CD4-positive, CD25-positive, alpha-beta regulatory T cell (primary cell): ENCODE results near the gene DPYD. TPM values are rescaled to one million over a fixed set of nuclear protein-coding genes. Genes with fewer than 3 reads are reported as not detected.

Experiments
- ATAC-seq, 2 donors: fragments of 150-1000 bp; cut with Tn5 transposase; one replicate each; pipeline ENCODE4 v1.10.0; 2021; ENCODE audit warnings: low read depth in 2 of 2, moderate number of reproducible peaks in 2 of 2, moderate library complexity in 1 of 2
- DNase-seq, 3 donors: peaks; one replicate each; pipeline versions ENCODE4 v3.0.0 to v3.0.0-alpha.2; 2012 to 2022; ENCODE audit warnings: mixed read lengths in 1 of 3
- H3K27ac ChIP-seq: one replicate; pipeline ENCODE4 v1.7.0; 2013; ENCODE audit warnings: mild to moderate bottlenecking, low read length; ENCODE audit not compliant: insufficient read depth, poor library complexity, severe bottlenecking
- H3K27me3 ChIP-seq: one replicate; pipeline ENCODE4 v1.7.0; 2013; ENCODE audit warnings: low read length; ENCODE audit not compliant: control insufficient read depth, insufficient read depth
- H3K36me3 ChIP-seq: one replicate; pipeline ENCODE4 v1.7.0; 2013; ENCODE audit warnings: mild to moderate bottlenecking, low read length, moderate library complexity; ENCODE audit not compliant: control insufficient read depth, insufficient read depth
- H3K4me1 ChIP-seq: 2 replicates; pipeline ENCODE4 v1.7.0; 2013; ENCODE audit warnings: mild to moderate bottlenecking, low read length; ENCODE audit not compliant: insufficient read depth, control insufficient read depth, poor library complexity, severe bottlenecking
- H3K4me3 ChIP-seq: one replicate; pipeline ENCODE4 v1.7.0; 2013; ENCODE audit warnings: low read depth, mild to moderate bottlenecking, low read length, moderate library complexity
- H3K9me3 ChIP-seq, 2 experiments: 1 replicate in 1 of 2; 2 replicates in 1 of 2; pipeline ENCODE4 v1.7.0; 2013; ENCODE audit warnings: low read length in 2 of 2, mild to moderate bottlenecking in 1 of 2, moderate library complexity in 1 of 2; ENCODE audit not compliant: control insufficient read depth in 2 of 2
- H3K27ac Mint-ChIP-seq, 3 donors: one replicate each; pipeline ENCODE4 v1.8.0; 2020 to 2022; ENCODE audit warnings: mild to moderate bottlenecking in 3 of 3, mixed read lengths in 3 of 3, moderate library complexity in 2 of 3
- H3K27me3 Mint-ChIP-seq: one replicate; pipeline ENCODE4 v1.8.0; 2022; ENCODE audit warnings: mild to moderate bottlenecking, mixed read lengths
- H3K36me3 Mint-ChIP-seq: one replicate; pipeline ENCODE4 v1.8.0; 2020; ENCODE audit warnings: mixed read lengths
- H3K4me1 Mint-ChIP-seq, 4 donors: one replicate each; pipeline ENCODE4 v1.8.0; 2020 to 2022; ENCODE audit warnings: mixed read lengths in 4 of 4, mild to moderate bottlenecking in 1 of 4
- H3K4me3 Mint-ChIP-seq, 4 donors: one replicate each; pipeline ENCODE4 v1.8.0; 2020 to 2022; ENCODE audit warnings: mild to moderate bottlenecking in 4 of 4, mixed read lengths in 4 of 4, moderate library complexity in 3 of 4
- H3K9me3 Mint-ChIP-seq, 7 donors: one replicate each; pipeline ENCODE4 v1.8.0; 2020 to 2022; ENCODE audit warnings: mixed read lengths in 7 of 7, mild to moderate bottlenecking in 3 of 7, moderate library complexity in 2 of 7
- polyA plus RNA-seq, 4 donors: library from polyadenylated mRNA; unstranded; fragments of 300-500 nt; fragmentation: Illumina TruSeq; gene quantifications; one replicate each; pipeline ENCODE4 v1.2.3, GENCODE V29; 2021
- total RNA-seq: library from RNA; stranded (reverse); gene quantifications from one replicate; pipeline ENCODE4 v1.2.3, GENCODE V29; 2022

Gene DPYD
- total and polyA plus RNA-seq, 5 donors from 2014 or later: 47.6 to 87.3 (median 55.2) TPM

DNA sequence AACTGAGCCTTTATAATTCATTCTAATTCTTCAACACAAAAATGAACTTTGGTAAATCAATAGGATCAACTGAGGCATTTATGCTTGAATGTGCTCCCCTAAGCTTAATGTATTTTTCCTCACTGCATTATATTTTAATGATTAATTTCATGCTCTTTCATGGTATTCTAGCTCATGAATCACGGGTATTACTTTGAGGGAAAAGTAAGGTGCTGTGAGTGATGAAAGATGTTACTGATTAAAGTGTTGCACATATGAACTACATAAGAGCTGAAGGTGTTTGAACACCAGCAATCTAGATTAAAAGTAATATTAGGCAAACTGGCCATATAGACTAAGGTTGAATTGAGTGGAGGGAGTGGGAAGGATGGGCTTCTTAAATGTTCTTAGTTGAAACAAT, 1.9 kb downstream of the DPYD start:
- no peaks in the 10 kb centered on the region for H3K27me3 Mint-ChIP-seq
- Histone ChIP-seq H3K4me3 (peak overlapping the region; percentile 99), H3K27ac (no peak overlapping the region), H3K27me3 (no peaks in the 10 kb centered on the region), H3K9me3 (no peaks in the 10 kb centered on the region), H3K36me3 (no peaks in the 10 kb centered on the region), H3K4me1 (peaks cover 30% of the 10 kb centered on the region)
- H3K4me1 Mint-ChIP-seq: peaks cover 23 to 76% (median 58%) of the 10 kb centered on the region in 4 donors
- H3K36me3 Mint-ChIP-seq: peaks cover 6% of the 10 kb centered on the region
- peak overlapping the region; percentile 94 to 98 (median 97) for H3K4me3 Mint-ChIP-seq
- H3K9me3 Mint-ChIP-seq: no peaks in the 10 kb centered on the region
- DNase-seq: no peak
- no peak for ATAC-seq
- H3K27ac Mint-ChIP-seq: peak overlapping the region; percentile 57 to 95 (median 58)

- no peak overlapping the region for H3K27ac Mint-ChIP-seq
- H3K27me3 ChIP-seq: no peaks in the 10 kb centered on the region
- no peaks in the 10 kb centered on the region for H3K9me3 ChIP-seq
- peaks cover 29 to 69% (median 61%) of the 10 kb centered on the region in 4 donors for H3K4me1 Mint-ChIP-seq
- H3K27me3 Mint-ChIP-seq: no peaks in the 10 kb centered on the region
- H3K4me3 ChIP-seq: no peak overlapping the region
- peaks cover 17% of the 10 kb centered on the region for H3K4me1 ChIP-seq
- no peak overlapping the region for H3K4me3 Mint-ChIP-seq
- H3K36me3 Mint-ChIP-seq: peaks cover 6% of the 10 kb centered on the region
- DNase-seq: no peak
- ATAC-seq: no peak
- H3K27ac ChIP-seq: no peak overlapping the region
- no peaks in the 10 kb centered on the region for H3K9me3 Mint-ChIP-seq
- H3K36me3 ChIP-seq: no peaks in the 10 kb centered on the region
These were observed 7.2 kb downstream of the DPYD start for GRCh38 chr1:97913506-97914139.

- Mint-ChIP-seq H3K4me1 (peaks cover 29 to 55% (median 46%) of the 10 kb centered on the region in 4 donors), H3K27ac (no peak overlapping the region), H3K36me3 (peaks cover 4% of the 10 kb centered on the region), H3K27me3 (no peaks in the 10 kb centered on the region), H3K9me3 (no peaks in the 10 kb centered on the region), H3K4me3 (peak overlapping the region in 2 of 4 donors; percentile 4 to 6)
- peak; percentile 46 to 53 for ATAC-seq
- H3K4me1 ChIP-seq: peaks cover 7% of the 10 kb centered on the region
- peak overlapping the region; percentile 63 for H3K4me3 ChIP-seq
- DNase-seq: peak in 2 of 3 donors; percentile 12 to 31
- no peak overlapping the region for H3K27ac ChIP-seq
- no peaks in the 10 kb centered on the region for H3K9me3 ChIP-seq
- H3K27me3 ChIP-seq: no peaks in the 10 kb centered on the region
- no peaks in the 10 kb centered on the region for H3K36me3 ChIP-seq
These were observed 9.3 kb downstream of the DPYD start for GRCh38 chr1:97911266-97912215.

GRCh38 chr1:97909266-97909665, 11.6 kb downstream of the DPYD start:
- no peak overlapping the region for H3K4me3 Mint-ChIP-seq
- H3K27ac Mint-ChIP-seq: no peak overlapping the region
- no peaks in the 10 kb centered on the region for H3K27me3 ChIP-seq
- no peaks in the 10 kb centered on the region for H3K36me3 Mint-ChIP-seq
- ATAC-seq (no peak), DNase-seq (no peak)
- H3K4me3 ChIP-seq: no peak overlapping the region
- H3K9me3 Mint-ChIP-seq: no peaks in the 10 kb centered on the region
- no peak overlapping the region for H3K27ac ChIP-seq
- peaks cover 20 to 49% (median 40%) of the 10 kb centered on the region in 4 donors for H3K4me1 Mint-ChIP-seq
- H3K4me1 ChIP-seq: peaks cover 11% of the 10 kb centered on the region
- H3K27me3 Mint-ChIP-seq: no peaks in the 10 kb centered on the region
- no peaks in the 10 kb centered on the region for H3K9me3 ChIP-seq
- H3K36me3 ChIP-seq: no peaks in the 10 kb centered on the region

DNA sequence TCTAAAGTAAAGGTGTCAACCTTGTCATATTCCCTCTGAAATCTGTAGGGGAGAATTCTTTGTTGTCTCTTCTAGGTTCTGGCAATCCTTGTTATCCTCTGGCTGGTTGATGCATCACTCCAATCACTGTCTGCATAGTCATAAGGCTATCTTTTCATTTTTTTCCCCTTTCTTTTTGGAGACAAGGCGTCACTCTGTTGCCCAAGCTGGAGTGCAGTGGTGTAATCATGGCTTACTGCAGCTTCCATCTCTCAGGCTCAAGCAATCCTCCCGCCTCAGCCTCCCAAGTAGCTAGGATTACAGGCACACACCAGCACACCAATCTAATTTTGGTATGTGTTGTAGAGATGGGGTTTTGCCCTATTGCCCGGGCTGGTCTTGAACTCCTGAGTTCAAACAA, 12.9 kb downstream of the DPYD start:
- H3K36me3 Mint-ChIP-seq: no peaks in the 10 kb centered on the region
- peaks cover 15 to 44% (median 37%) of the 10 kb centered on the region in 4 donors for H3K4me1 Mint-ChIP-seq
- no peak overlapping the region for H3K27ac Mint-ChIP-seq
- H3K9me3 ChIP-seq: no peaks in the 10 kb centered on the region
- no peaks in the 10 kb centered on the region for H3K27me3 Mint-ChIP-seq
- no peaks in the 10 kb centered on the region for H3K27me3 ChIP-seq
- H3K36me3 ChIP-seq: no peaks in the 10 kb centered on the region
- H3K9me3 Mint-ChIP-seq: no peaks in the 10 kb centered on the region
- peaks cover 11% of the 10 kb centered on the region for H3K4me1 ChIP-seq
- ATAC-seq (no peak), DNase-seq (no peak)
- no peak overlapping the region for H3K27ac ChIP-seq
- H3K4me3 Mint-ChIP-seq: no peak overlapping the region
- H3K4me3 ChIP-seq: no peak overlapping the region

- ATAC-seq (no peak), DNase-seq (no peak)
- no peaks in the 10 kb centered on the region for H3K27me3 Mint-ChIP-seq
- H3K4me3 Mint-ChIP-seq: no peak overlapping the region
- Histone ChIP-seq H3K27me3 (no peaks in the 10 kb centered on the region), H3K27ac (no peak overlapping the region), H3K9me3 (no peaks in the 10 kb centered on the region), H3K36me3 (no peaks in the 10 kb centered on the region), H3K4me1 (peaks cover 11% of the 10 kb centered on the region), H3K4me3 (no peak overlapping the region)
- H3K27ac Mint-ChIP-seq: peak overlapping the region in 1 of 3 donors; percentile 11
- no peaks in the 10 kb centered on the region for H3K9me3 Mint-ChIP-seq
- H3K4me1 Mint-ChIP-seq: peaks cover 11 to 42% (median 34%) of the 10 kb centered on the region in 4 donors
- H3K36me3 Mint-ChIP-seq: no peaks in the 10 kb centered on the region
These were observed 14.1 kb downstream of the DPYD start for GRCh38 chr1:97906567-97907241.

GRCh38 chr1:97905141-97905940, 15.5 kb downstream of the DPYD start:
- H3K4me1 ChIP-seq: peaks cover 17% of the 10 kb centered on the region
- Mint-ChIP-seq H3K36me3 (no peaks in the 10 kb centered on the region), H3K4me3 (no peak overlapping the region), H3K4me1 (peaks cover 18 to 42% (median 39%) of the 10 kb centered on the region in 4 donors), H3K27ac (no peak overlapping the region), H3K9me3 (no peaks in the 10 kb centered on the region), H3K27me3 (no peaks in the 10 kb centered on the region)
- H3K9me3 ChIP-seq: no peaks in the 10 kb centered on the region
- DNase-seq (no peak), ATAC-seq (no peak)
- H3K4me3 ChIP-seq: no peak overlapping the region
- no peaks in the 10 kb centered on the region for H3K27me3 ChIP-seq
- no peaks in the 10 kb centered on the region for H3K36me3 ChIP-seq
- no peak overlapping the region for H3K27ac ChIP-seq
